Breast epithelium (tissue), 3 donors: Measurements from ENCODE around the gene PTPRG.

Source experiments
- POLR2A ChIP-seq: fragments of 450-650 bp; IDR thresholded peaks from one replicate; pipeline ENCODE4 v1.6.1; 2016; ENCODE audit warnings: antibody characterized with exemption, mild to moderate bottlenecking, moderate library complexity
- TF ChIP-seq, protein P1 (sequence below), 3 donors: fragments of 450-650 bp; IDR thresholded peaks; one replicate each; pipeline ENCODE4 v1.5.1; 2016 to 2017; ENCODE audit warnings: antibody characterized with exemption in 3 of 3, mild to moderate bottlenecking in 3 of 3, moderate library complexity in 3 of 3

DNA sequence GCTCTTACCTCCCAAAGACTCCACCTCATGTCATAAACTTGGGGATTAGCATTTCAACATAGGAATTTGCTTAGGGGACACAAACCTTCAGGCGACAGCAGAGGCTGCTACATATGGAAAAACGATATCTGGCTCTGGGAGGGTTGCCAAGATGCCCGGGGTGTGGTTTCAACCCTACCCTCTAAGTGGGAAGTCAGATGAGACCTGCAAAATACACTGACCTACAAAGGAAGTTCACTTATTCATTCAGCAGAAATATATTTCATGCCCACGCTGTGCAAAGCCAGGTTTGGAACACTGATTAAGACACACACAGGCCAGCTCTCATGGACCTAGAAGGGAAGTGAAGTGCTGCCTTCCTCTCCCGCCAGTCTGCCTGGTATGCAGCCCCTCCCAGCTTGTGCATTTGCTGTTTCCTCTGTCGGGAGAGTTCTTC is 572.7 kb downstream of the PTPRG start:
- TF ChIP-seq, protein P1, sequence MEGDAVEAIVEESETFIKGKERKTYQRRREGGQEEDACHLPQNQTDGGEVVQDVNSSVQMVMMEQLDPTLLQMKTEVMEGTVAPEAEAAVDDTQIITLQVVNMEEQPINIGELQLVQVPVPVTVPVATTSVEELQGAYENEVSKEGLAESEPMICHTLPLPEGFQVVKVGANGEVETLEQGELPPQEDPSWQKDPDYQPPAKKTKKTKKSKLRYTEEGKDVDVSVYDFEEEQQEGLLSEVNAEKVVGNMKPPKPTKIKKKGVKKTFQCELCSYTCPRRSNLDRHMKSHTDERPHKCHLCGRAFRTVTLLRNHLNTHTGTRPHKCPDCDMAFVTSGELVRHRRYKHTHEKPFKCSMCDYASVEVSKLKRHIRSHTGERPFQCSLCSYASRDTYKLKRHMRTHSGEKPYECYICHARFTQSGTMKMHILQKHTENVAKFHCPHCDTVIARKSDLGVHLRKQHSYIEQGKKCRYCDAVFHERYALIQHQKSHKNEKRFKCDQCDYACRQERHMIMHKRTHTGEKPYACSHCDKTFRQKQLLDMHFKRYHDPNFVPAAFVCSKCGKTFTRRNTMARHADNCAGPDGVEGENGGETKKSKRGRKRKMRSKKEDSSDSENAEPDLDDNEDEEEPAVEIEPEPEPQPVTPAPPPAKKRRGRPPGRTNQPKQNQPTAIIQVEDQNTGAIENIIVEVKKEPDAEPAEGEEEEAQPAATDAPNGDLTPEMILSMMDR (IDR thresholded peaks at IDR 0.05), result no peak
- TF ChIP-seq POLR2A, result no peak
